GM12878 (cell line): Measurements from ENCODE around the gene PROSER2. TPM values are rescaled to one million over a fixed set of nuclear protein-coding genes. Genes with fewer than 3 reads are reported as not detected.

ENCODE experiments used
- ATAC-seq: fragments of 200-7000 bp; cut with Tn5 transposase; 3 replicates; pipeline ENCODE4 v1.9.1; 2020; ENCODE audit warnings: mild to moderate bottlenecking, moderate library complexity
- BruUV-seq: library from RNA; stranded (reverse); fragments of 400-500 nt; replicated peaks from 2 replicates; lab custom pipeline; 2021; lab: Mats Ljungman, UMichigan
- CTCF ChIA-PET: fragments of 300-600 bp; sonication (Branson Sonifier 250); formaldehyde crosslinking; extraction: SDS; loops from one replicate; lab custom pipeline; 2021; ENCODE audit warnings: inconsistent platforms; lab: Yijun Ruan, JAX
- POLR2A ChIA-PET: fragments of 350-600 bp; formaldehyde crosslinking; extraction: SDS; loops from one replicate; lab custom pipeline; 2021; ENCODE audit warnings: inconsistent platforms; lab: Charles Lee
- RAD21 ChIA-PET: fragments of 300-600 bp; sonication (Branson Sonifier 250); formaldehyde crosslinking; loops from one replicate; lab custom pipeline; 2023; ENCODE audit warnings: antibody characterized with exemption; ENCODE audit not compliant: unreplicated experiment; lab: Charles Lee
- SMC1A ChIA-PET: fragments of 300-600 bp; sonication (Branson Sonifier 250); formaldehyde crosslinking; loops from one replicate; lab custom pipeline; 2023; ENCODE audit not compliant: unreplicated experiment, uncharacterized antibody; lab: Charles Lee
- DNase-seq: peaks from one replicate; pipeline ENCODE4 v3.0.0-alpha.2; 2011; ENCODE audit warnings: low read depth, low spot score
- FAIRE-seq: peaks from 3 replicates; lab custom pipeline; 2011; peaks lifted over from hg19 to GRCh38; lab: Jason Lieb, UNC
- H2AFZ ChIP-seq: 2 replicates; pipeline ENCODE4 v1.6.0; 2011; ENCODE audit warnings: low read depth, low read length, control low read depth; ENCODE audit not compliant: control insufficient read depth
- H3K27ac ChIP-seq: 2 replicates; pipeline ENCODE4 v1.5.1; 2011; ENCODE audit warnings: control low read depth; ENCODE audit not compliant: control insufficient read depth, insufficient read depth
- H3K27me3 ChIP-seq, 2 experiments: replicated peaks in 1 of 2; 2 replicates each; pipeline versions ENCODE4 v1.6.0 to v1.6.1; 2011; ENCODE audit warnings: low read length in 1 of 2; ENCODE audit not compliant: control insufficient read depth in 2 of 2, insufficient read depth in 2 of 2
- H3K36me3 ChIP-seq, 2 experiments: 2 replicates each; pipeline ENCODE4 v1.5.1; 2011; ENCODE audit warnings: low read length in 1 of 2; ENCODE audit not compliant: control insufficient read depth in 2 of 2, insufficient read depth in 2 of 2
- H3K4me1 ChIP-seq: 2 replicates; pipeline ENCODE4 v1.6.1; 2011; ENCODE audit warnings: mild to moderate bottlenecking, low read length, moderate library complexity, mixed read lengths; ENCODE audit not compliant: control insufficient read depth, insufficient read depth
- H3K4me2 ChIP-seq: 2 replicates; pipeline ENCODE4 v1.6.0; 2011; ENCODE audit warnings: control low read depth; ENCODE audit not compliant: control insufficient read depth, insufficient read depth
- H3K4me3 ChIP-seq: fragments of 200-600 bp; sonication (generic); 2 replicates; pipeline ENCODE4 v1.5.1; 2016
- H3K79me2 ChIP-seq: 2 replicates; pipeline ENCODE4 v1.6.0; 2011; ENCODE audit warnings: low read length; ENCODE audit not compliant: control insufficient read depth, insufficient read depth
- H3K9ac ChIP-seq: 2 replicates; pipeline ENCODE4 v1.8.0; 2011; ENCODE audit warnings: low read length, control low read depth, mixed read lengths; ENCODE audit not compliant: control insufficient read depth, insufficient read depth
- H3K9me3 ChIP-seq: replicated peaks from 3 replicates; pipeline ENCODE4 v1.5.1; 2011; ENCODE audit warnings: mild to moderate bottlenecking, low read length; ENCODE audit not compliant: control insufficient read depth, insufficient read depth
- H4K20me1 ChIP-seq: 2 replicates; pipeline ENCODE4 v1.6.0; 2011; ENCODE audit not compliant: control insufficient read depth, insufficient read depth
- ASH2L ChIP-seq: fragments of 300-600, 200-600 bp; sonication (generic); IDR thresholded peaks from 2 replicates; pipeline ENCODE4 v1.6.1; 2017; ENCODE audit warnings: low read depth, mild to moderate bottlenecking, borderline replicate concordance
- CHD4 ChIP-seq: fragments of 200-600 bp; sonication (generic); IDR thresholded peaks from 2 replicates; pipeline ENCODE4 v1.6.1; 2016; ENCODE audit warnings: mild to moderate bottlenecking
- CREB1 ChIP-seq: IDR thresholded peaks from 2 replicates; pipeline ENCODE4 v1.6.1; 2012; ENCODE audit warnings: low read depth, mild to moderate bottlenecking, inconsistent platforms
- E2F8 ChIP-seq: fragments of 450-650 bp; IDR thresholded peaks from 2 replicates; pipeline ENCODE4 v1.6.1; 2018; ENCODE audit warnings: mild to moderate bottlenecking, low read depth, moderate library complexity; ENCODE audit not compliant: partially characterized antibody
- FOXM1 ChIP-seq: IDR thresholded peaks from 2 replicates; pipeline ENCODE4 v1.6.1; 2012; ENCODE audit warnings: low read depth, mild to moderate bottlenecking, inconsistent platforms, low read length, moderate library complexity
- GATAD2B ChIP-seq: fragments of 450-650 bp; conservative IDR thresholded peaks from 2 replicates; pipeline ENCODE4 v1.6.1; 2017; ENCODE audit warnings: low read depth, mild to moderate bottlenecking, moderate library complexity
- IKZF1 ChIP-seq: fragments of 450-650 bp; conservative IDR thresholded peaks from 2 replicates; pipeline ENCODE4 v1.6.1; 2017; ENCODE audit warnings: antibody characterized with exemption, mild to moderate bottlenecking
- MEF2B ChIP-seq: fragments of 450-650 bp; IDR thresholded peaks from 2 replicates; pipeline ENCODE4 v1.6.1; 2018; ENCODE audit warnings: mild to moderate bottlenecking, moderate library complexity; ENCODE audit not compliant: partially characterized antibody, poor library complexity, severe bottlenecking
- NRF1 ChIP-seq: conservative IDR thresholded peaks from 2 replicates; pipeline ENCODE4 v1.6.1; 2011; ENCODE audit warnings: mild to moderate bottlenecking, low read depth, low read length, improper control_type of control experiment
- SIN3A ChIP-seq: IDR thresholded peaks from 2 replicates; pipeline ENCODE4 v1.6.1; 2012; ENCODE audit warnings: low read depth, low read length, improper control_type of control experiment
- TAF1 ChIP-seq: IDR thresholded peaks from 2 replicates; pipeline ENCODE4 v1.6.1; 2011; ENCODE audit warnings: mild to moderate bottlenecking, low read depth, low read length, borderline replicate concordance
- WGBS: methylation state at CpG from one replicate; pipeline ENCODE4 v1.1.6; 2016; ENCODE audit warnings: low lambda C conversion rate; ENCODE audit not compliant: insufficient replicate concordance, insufficient coverage; ENCODE audit errors: missing lambda C conversion rate; 5-methylcytosine and 5-hydroxymethylcytosine counted together
- in situ Hi-C: fragments of 300-500 bp; cut with MboI; formaldehyde crosslinking; loops from 9 replicates; pipeline ENCODE4 v1.14.3; 2018; ENCODE audit warnings: mixed read lengths
- intact Hi-C: fragments of 100-400 bp; cut with micrococcal nuclease; formaldehyde crosslinking; loops from one replicate; pipeline ENCODE4 v1.14.2; 2022; ENCODE audit not compliant: unreplicated experiment
- polyA plus RNA-seq, 11 experiments: library from polyadenylated mRNA; depleted of rRNA in 4 of 11; unstranded in 6 of 11; stranded (reverse) in 5 of 11; fragments of >200 nt; fragmentation: Nextera tagmentation in 4 of 11; fragmentation: Illumina TruSeq in 1 of 11; extraction: Ambion mirVana in 4 of 11; extraction: Trizol in 1 of 11; gene quantifications; 1 replicate in 1 of 11; 2 replicates in 10 of 11; pipeline versions ENCODE4 v1.2.1 to v1.2.3, GENCODE V29; 2011 to 2016; ENCODE audit warnings: inconsistent platforms in 2 of 11, missing spikeins in 2 of 11, low read depth in 1 of 11
- total RNA-seq, 4 experiments: library from RNA; depleted of rRNA in 3 of 4; stranded (reverse); fragments of >200 nt in 3 of 4; fragmentation: Illumina TruSeq in 1 of 4; extraction: Trizol in 1 of 4; gene quantifications; 2 replicates each; pipeline versions ENCODE4 v1.2.1 to v1.2.3, GENCODE V29; 2013 to 2021
- TF ChIP-seq, protein P1 (sequence below): fragments of 450-650 bp; formaldehyde crosslinking; IDR thresholded peaks from 2 replicates; pipeline ENCODE4 v1.4.0; 2020; ENCODE audit warnings: mild to moderate bottlenecking, moderate library complexity
- TF ChIP-seq, protein P2 (sequence below): fragments of 450-650 bp; IDR thresholded peaks from 2 replicates; pipeline ENCODE4 v1.6.1; 2017; ENCODE audit warnings: mild to moderate bottlenecking, moderate library complexity

PROSER2 gene
- total and polyA plus RNA-seq, 10 of the 15 experiments (the other 5 are each of a cell fraction or from before 2014, with no cell fraction given), result 0.04 to 0.25 (median 0.07) TPM; not detected in 6

DNA sequence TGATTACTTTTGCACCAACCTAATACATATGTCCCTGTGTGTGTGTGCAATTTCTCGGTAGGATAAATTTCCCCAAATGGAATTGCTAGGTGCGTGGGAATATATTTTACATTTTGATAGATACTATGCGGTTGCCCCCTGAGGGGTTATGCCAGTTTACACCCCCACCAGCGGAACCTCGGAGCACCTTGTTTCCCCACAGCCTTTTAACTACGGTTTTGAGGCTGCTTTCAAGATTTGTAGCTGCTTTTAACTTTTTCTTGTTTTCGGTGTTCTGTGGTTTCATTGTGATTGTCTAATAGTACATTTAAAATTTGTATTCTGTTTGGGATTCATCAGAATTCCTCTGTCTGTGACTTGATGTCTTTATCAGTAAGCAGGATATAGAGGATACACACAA is 22.0 kb downstream of the PROSER2 start (continued):
- TF ChIP-seq, protein P1, sequence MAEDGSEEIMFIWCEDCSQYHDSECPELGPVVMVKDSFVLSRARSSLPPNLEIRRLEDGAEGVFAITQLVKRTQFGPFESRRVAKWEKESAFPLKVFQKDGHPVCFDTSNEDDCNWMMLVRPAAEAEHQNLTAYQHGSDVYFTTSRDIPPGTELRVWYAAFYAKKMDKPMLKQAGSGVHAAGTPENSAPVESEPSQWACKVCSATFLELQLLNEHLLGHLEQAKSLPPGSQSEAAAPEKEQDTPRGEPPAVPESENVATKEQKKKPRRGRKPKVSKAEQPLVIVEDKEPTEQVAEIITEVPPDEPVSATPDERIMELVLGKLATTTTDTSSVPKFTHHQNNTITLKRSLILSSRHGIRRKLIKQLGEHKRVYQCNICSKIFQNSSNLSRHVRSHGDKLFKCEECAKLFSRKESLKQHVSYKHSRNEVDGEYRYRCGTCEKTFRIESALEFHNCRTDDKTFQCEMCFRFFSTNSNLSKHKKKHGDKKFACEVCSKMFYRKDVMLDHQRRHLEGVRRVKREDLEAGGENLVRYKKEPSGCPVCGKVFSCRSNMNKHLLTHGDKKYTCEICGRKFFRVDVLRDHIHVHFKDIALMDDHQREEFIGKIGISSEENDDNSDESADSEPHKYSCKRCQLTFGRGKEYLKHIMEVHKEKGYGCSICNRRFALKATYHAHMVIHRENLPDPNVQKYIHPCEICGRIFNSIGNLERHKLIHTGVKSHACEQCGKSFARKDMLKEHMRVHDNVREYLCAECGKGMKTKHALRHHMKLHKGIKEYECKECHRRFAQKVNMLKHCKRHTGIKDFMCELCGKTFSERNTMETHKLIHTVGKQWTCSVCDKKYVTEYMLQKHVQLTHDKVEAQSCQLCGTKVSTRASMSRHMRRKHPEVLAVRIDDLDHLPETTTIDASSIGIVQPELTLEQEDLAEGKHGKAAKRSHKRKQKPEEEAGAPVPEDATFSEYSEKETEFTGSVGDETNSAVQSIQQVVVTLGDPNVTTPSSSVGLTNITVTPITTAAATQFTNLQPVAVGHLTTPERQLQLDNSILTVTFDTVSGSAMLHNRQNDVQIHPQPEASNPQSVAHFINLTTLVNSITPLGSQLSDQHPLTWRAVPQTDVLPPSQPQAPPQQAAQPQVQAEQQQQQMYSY, result no peak
- no peak for TF ChIP-seq GATAD2B
- no peak for TF ChIP-seq NRF1
- no peak for TF ChIP-seq SIN3A
- TF ChIP-seq, all 136 proteins: peak for 0

- WGBS, result 71% methylated on average over 8 of the region's 8 CpGs
- intact Hi-C loops, result no loop called here
- Histone ChIP-seq H4K20me1 (no peaks in the 10 kb centered on the region), H3K4me1 (no peaks in the 10 kb centered on the region), H3K36me3 (no peaks in the 10 kb centered on the region), H3K9me3 (no peaks in the 10 kb centered on the region), H2AFZ (no peak overlapping the region), H3K9ac (no peak overlapping the region), H3K4me2 (no peak overlapping the region), H3K27me3 (no peaks in the 10 kb centered on the region), H3K79me2 (no peaks in the 10 kb centered on the region), H3K4me3 (no peak overlapping the region), H3K27ac (no peak overlapping the region)
- no TSS peak for BruUV-seq
- FAIRE-seq, result no peak
- no peak for DNase-seq
- ChIA-PET CTCF (interaction anchor here (1.2 to 2.5 kb wide), 2 partner anchors 17 to 27 kb away, joined by 3 to 12 read pairs; no protein-coding TSS in a partner anchor), POLR2A (no interaction called here), RAD21 (no interaction called here), SMC1A (interaction anchor here (0.7 to 1.1 kb wide), 2 partner anchors 10 to 140 kb away, joined by 3 read pairs; no protein-coding TSS in a partner anchor)
- in situ Hi-C loops, result no loop called here
- ATAC-seq, result no peak
- no peak for TF ChIP-seq E2F8
- no peak for TF ChIP-seq IKZF1
- TF ChIP-seq MEF2B, result no peak
- TF ChIP-seq CREB1, result no peak
- no peak for TF ChIP-seq CHD4
- TF ChIP-seq FOXM1, result no peak
- TF ChIP-seq ASH2L, result no peak
- TF ChIP-seq TAF1, result no peak
- TF ChIP-seq, protein P2, sequence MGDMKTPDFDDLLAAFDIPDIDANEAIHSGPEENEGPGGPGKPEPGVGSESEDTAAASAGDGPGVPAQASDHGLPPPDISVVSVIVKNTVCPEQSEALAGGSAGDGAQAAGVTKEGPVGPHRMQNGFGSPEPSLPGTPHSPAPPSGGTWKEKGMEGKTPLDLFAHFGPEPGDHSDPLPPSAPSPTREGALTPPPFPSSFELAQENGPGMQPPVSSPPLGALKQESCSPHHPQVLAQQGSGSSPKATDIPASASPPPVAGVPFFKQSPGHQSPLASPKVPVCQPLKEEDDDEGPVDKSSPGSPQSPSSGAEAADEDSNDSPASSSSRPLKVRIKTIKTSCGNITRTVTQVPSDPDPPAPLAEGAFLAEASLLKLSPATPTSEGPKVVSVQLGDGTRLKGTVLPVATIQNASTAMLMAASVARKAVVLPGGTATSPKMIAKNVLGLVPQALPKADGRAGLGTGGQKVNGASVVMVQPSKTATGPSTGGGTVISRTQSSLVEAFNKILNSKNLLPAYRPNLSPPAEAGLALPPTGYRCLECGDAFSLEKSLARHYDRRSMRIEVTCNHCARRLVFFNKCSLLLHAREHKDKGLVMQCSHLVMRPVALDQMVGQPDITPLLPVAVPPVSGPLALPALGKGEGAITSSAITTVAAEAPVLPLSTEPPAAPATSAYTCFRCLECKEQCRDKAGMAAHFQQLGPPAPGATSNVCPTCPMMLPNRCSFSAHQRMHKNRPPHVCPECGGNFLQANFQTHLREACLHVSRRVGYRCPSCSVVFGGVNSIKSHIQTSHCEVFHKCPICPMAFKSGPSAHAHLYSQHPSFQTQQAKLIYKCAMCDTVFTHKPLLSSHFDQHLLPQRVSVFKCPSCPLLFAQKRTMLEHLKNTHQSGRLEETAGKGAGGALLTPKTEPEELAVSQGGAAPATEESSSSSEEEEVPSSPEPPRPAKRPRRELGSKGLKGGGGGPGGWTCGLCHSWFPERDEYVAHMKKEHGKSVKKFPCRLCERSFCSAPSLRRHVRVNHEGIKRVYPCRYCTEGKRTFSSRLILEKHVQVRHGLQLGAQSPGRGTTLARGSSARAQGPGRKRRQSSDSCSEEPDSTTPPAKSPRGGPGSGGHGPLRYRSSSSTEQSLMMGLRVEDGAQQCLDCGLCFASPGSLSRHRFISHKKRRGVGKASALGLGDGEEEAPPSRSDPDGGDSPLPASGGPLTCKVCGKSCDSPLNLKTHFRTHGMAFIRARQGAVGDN, result no peak
Measured at GRCh38 chr10:11846542-11846941, 23.4 kb downstream of the PROSER2 start.
